ENCODE measurements around the gene HECTD2. TPM values are rescaled to one million over a fixed set of nuclear protein-coding genes. Genes with fewer than 3 reads are reported as not detected.

Gene HECTD2
- total and polyA plus RNA-seq, 2 of the 8 experiments (the other 6 are each of a cell fraction or from before 2014, with no cell fraction given): 5.7 to 11.9 TPM

DNA sequence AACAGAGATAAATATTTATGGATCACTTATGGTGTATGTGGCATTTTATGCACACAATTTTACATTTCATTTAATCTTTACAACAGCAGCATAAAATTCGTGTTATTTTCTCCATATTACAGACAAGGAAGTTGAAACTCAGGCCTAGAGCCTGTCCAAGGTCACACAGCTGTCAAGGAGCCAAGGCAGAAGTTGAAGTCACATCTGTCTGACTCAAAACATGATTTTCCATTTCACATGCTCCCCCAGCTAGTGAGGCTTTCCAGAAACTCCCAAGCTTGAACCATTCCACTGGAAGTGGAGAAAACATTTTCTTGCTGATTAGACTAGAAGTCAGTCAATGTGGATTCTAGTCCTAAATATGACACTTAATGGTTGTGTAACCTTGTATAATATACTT, 110.5 kb downstream of the HECTD2 start:
- H3K23me2 ChIP-seq (ENCODE audit: low read depth, low read length): no peaks in the 10 kb centered on the region
- H4K91ac ChIP-seq (replicated peaks; ENCODE audit: insufficient read length, low read length): no peak overlapping the region
- no peak overlapping the region for H2BK5ac ChIP-seq (ENCODE audit: low read depth, low read length)
- ChIA-PET POLR2A (ENCODE audit: partially characterized antibody) (no interaction called here), CTCF (ENCODE audit: partially characterized antibody) (interaction anchor here (0.6 kb wide), 1 partner anchor 22 kb away, joined by 3 read pairs; no protein-coding TSS in a partner anchor)
- H3K56ac ChIP-seq (replicated peaks; ENCODE audit: insufficient read length, low read depth, low read length): no peak overlapping the region
- H3K36me3 ChIP-seq (ENCODE audit: control insufficient read depth in 2 of 4, insufficient read depth in 4 of 4, low read length in 3 of 4): no peaks in the 10 kb centered on the region
- no peak for TF ChIP-seq SIN3A (conservative IDR thresholded peaks at IDR 0.05 in 1 of 2, IDR thresholded peaks at IDR 0.05 in 1 of 2; ENCODE audit: low read depth in 1 of 2, low read length in 2 of 2)
- 73% methylated on average over 1 of the region's 1 CpG; no CpG with 5 or more reads in 1 of the 2 experiments for WGBS, 2 experiments (ENCODE audit: extremely low coverage in 1 of 2, insufficient coverage in 1 of 2, insufficient read length in 1 of 2, insufficient replicate concordance in 2 of 2, low coverage in 1 of 2, low lambda C conversion rate in 2 of 2, missing lambda C conversion rate in 1 of 2)
- H3K27me3 ChIP-seq (replicated peaks in 1 of 4; ENCODE audit: control insufficient read depth in 3 of 4, extremely low read depth in 1 of 4, insufficient read depth in 3 of 4, low read length in 3 of 4): no peaks in the 10 kb centered on the region
- H3K14ac ChIP-seq (ENCODE audit: insufficient read length): no peak overlapping the region
- no peaks in the 10 kb centered on the region for H4K20me1 ChIP-seq (replicated peaks in 1 of 2; ENCODE audit: control insufficient read depth in 1 of 2, insufficient read depth in 2 of 2, low read length in 2 of 2)
- no peak overlapping the region for H3K4ac ChIP-seq (replicated peaks; ENCODE audit: insufficient read length, low read depth, low read length)
- no peak overlapping the region for H2BK12ac ChIP-seq (ENCODE audit: low read depth, low read length)
- H3K9me3 ChIP-seq (ENCODE audit: insufficient read depth in 2 of 2, low read depth in 1 of 2, low read length in 1 of 2): no peaks in the 10 kb centered on the region
- H2BK20ac ChIP-seq (ENCODE audit: low read length): no peak overlapping the region
- H3K23ac ChIP-seq (ENCODE audit: insufficient read length): no peak overlapping the region
- H3K18ac ChIP-seq (ENCODE audit: extremely low read depth, low read length): no peak overlapping the region
- peaks cover 0 to 2% (median under 1%) of the 10 kb centered on the region in 4 experiments; a peak in 1 of 7 replicates for H3K4me1 ChIP-seq (replicated peaks in 1 of 4; ENCODE audit: control insufficient read depth in 3 of 4, insufficient read depth in 4 of 4, low read length in 3 of 4)
- H3K79me1 ChIP-seq (ENCODE audit: low read depth, low read length): no peaks in the 10 kb centered on the region
- no peak overlapping the region for H2BK15ac ChIP-seq (ENCODE audit: low read length)
- no peak overlapping the region for H3K9ac ChIP-seq (replicated peaks in 1 of 4; ENCODE audit: extremely low read depth in 1 of 4, low read depth in 3 of 4, low read length in 3 of 4)
- H3K27ac ChIP-seq (ENCODE audit: low read depth, low read length): no peak overlapping the region
- no peak overlapping the region for H2AK5ac ChIP-seq (ENCODE audit: low read depth, low read length)
- no peak overlapping the region for H2BK120ac ChIP-seq (replicated peaks; ENCODE audit: low read depth, low read length)
- H2AFZ ChIP-seq (ENCODE audit: low read length): no peak overlapping the region
- H3K4me2 ChIP-seq (ENCODE audit: insufficient read depth in 1 of 2, low read depth in 2 of 2, low read length in 2 of 2): no peak overlapping the region
- H3K4me3 ChIP-seq (ENCODE audit: extremely low read depth in 1 of 4, insufficient read depth in 2 of 4, low read depth in 3 of 4, low read length in 4 of 4): no peak overlapping the region
- FAIRE-seq (no peak), DNase-seq (ENCODE audit: low read depth in 1 of 2, low spot score in 2 of 2) (no peak)
- H3K79me2 ChIP-seq (ENCODE audit: control insufficient read depth in 1 of 2, insufficient read depth in 2 of 2, low read length in 2 of 2): no peaks in the 10 kb centered on the region
- no peak overlapping the region for H4K5ac ChIP-seq (ENCODE audit: insufficient read length, low read depth, low read length)
- no peak overlapping the region for H4K8ac ChIP-seq (ENCODE audit: extremely low read depth, insufficient read depth, low read length)

Data from H1 (cell line).